ENCODE results near the gene USF1. TPM values are rescaled to one million over a fixed set of nuclear protein-coding genes. Genes with fewer than 3 reads are reported as not detected.
"Not testable (repeated sequence)": the region's sequence is repeated elsewhere in the genome, so short reads cannot be mapped to it uniquely, and the experiment has no call there.

USF1 gene
- total RNA-seq, 1 donor = 134 TPM

DNA sequence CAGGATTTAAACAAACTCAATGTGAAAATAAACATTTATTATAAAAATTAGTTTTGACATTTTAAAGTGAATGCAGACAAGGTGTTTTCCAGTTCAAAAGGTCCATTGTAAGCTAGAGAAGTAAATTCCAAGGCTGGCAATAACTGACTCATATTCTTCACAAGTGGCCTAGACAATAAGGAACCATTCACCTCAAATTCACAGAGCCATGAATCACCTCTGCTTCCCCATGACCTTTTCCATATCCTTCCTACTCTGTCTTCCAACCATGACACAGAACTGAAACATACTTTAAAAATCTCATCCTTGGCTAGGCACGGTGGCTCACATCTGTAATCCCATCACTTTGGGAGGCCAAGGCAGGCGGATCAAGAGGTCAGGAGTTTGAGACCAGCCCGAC lies 49.6 kb downstream of the USF1 start:
- DNase-seq (ENCODE audit: low read depth in 2 of 3, low spot score in 2 of 3) = no peak

DNA sequence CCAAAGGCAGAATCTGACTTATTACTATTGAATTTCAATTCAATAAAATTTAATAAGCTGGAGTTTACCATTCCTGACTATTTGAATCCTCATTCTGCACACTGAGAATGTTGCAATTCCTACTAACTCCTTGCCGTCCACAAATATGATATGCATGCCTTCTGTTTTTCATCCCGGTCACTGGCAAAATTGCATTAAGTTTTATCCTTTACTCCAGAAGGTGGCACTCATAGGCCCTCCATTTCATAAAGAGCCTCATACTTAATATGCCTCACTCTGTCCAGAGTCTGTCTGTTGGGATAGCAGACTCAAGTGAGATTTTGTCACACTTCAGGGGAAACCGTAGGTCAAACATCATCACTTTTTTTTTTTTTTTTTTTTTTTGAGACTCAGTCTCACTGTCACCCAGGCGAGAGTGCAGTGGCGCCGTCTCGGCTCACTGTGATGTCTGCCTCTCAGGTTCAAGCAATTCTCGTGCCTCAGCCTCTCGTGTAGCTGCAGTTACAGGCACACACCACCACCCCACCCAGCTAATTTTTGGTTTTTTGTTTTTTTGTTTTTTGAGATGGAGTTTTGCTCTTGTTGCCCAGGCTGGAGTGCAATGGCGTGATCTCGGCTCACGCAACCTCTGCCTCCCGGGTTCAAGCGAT lies 52.1 kb downstream of the USF1 start:
- DNase-seq (ENCODE audit: low read depth in 2 of 3, low spot score in 2 of 3) = peak in 2 of 3 donors; percentile 39 to 41

DNA sequence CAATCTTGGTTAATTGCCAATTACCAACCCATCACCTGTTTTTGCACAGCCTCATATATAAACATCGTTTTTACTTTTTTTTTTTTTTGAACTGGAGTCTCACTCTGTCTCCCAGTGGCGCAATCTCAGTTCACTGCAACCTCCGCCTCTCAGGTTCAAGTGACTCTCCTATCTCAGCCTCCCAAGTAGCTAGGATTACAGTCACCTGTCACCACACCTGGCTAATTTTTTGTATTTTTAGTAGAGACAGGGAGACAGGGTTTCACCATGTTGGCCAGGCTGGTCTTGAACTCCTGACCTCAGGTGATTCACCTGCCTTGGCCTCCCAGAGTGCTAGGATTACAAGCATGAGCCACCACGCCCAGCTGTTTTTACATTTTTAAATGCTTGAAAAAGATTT lies 53.7 kb downstream of the USF1 start:
- not testable (repeated sequence) for DNase-seq (ENCODE audit: low read depth in 2 of 3, low spot score in 2 of 3)

Small RNA genes lying within 50 kb of the gene (small RNA-seq; reads per million reads assigned to genes)
- not detected for gene AL591806.2

Other genes with a start within 250 kb of the USF1 start
- 1.3 TPM for gene LY9, start 249.8 kb downstream of the USF1 start, total RNA-seq
- gene CD244, start 183.1 kb downstream of the USF1 start, total RNA-seq = 35.5 TPM
- gene ITLN1, start 160.8 kb downstream of the USF1 start, total RNA-seq = not detected
- gene ITLN2, start 91.2 kb downstream of the USF1 start, total RNA-seq = not detected
- gene F11R, start 24.8 kb downstream of the USF1 start, total RNA-seq = 98.0 TPM
- gene TSTD1, start 7.0 kb downstream of the USF1 start, total RNA-seq = 76.2 TPM
- gene ARHGAP30, start 23.9 kb upstream of the USF1 start, total RNA-seq = 94.5 TPM
- gene NECTIN4, start 43.6 kb upstream of the USF1 start, total RNA-seq = under 0.01 TPM
- 2.4 TPM for gene KLHDC9, start 52.4 kb upstream of the USF1 start, total RNA-seq
- gene PFDN2, start 72.1 kb upstream of the USF1 start, total RNA-seq = 21.8 TPM
- 53.3 TPM for gene NIT1, start 72.1 kb upstream of the USF1 start, total RNA-seq
- gene DEDD, start 86.7 kb upstream of the USF1 start, total RNA-seq = 59.2 TPM
- 173 TPM for gene UFC1, start 108.0 kb upstream of the USF1 start, total RNA-seq
- gene USP21, start 113.5 kb upstream of the USF1 start, total RNA-seq = 21.8 TPM
- 29.9 TPM for gene PPOX, start 120.4 kb upstream of the USF1 start, total RNA-seq
- gene B4GALT3, start 131.5 kb upstream of the USF1 start, total RNA-seq = 28.5 TPM
- under 0.01 TPM for gene ADAMTS4, start 153.1 kb upstream of the USF1 start, total RNA-seq
- gene NDUFS2, start 156.4 kb upstream of the USF1 start, total RNA-seq = 106 TPM
- gene FCER1G, start 169.3 kb upstream of the USF1 start, total RNA-seq = 5.1 TPM
- not detected for gene APOA2, start 177.7 kb upstream of the USF1 start, total RNA-seq
- 21.5 TPM for gene TOMM40L, start 180.1 kb upstream of the USF1 start, total RNA-seq
- gene NR1I3, start 192.2 kb upstream of the USF1 start, total RNA-seq = not detected
- 0.81 TPM for gene PCP4L1, start 212.8 kb upstream of the USF1 start, total RNA-seq

Data from hematopoietic multipotent progenitor cell (in vitro differentiated cells).